ENCODE measurements around the gene ATP1A2. TPM values are rescaled to one million over a fixed set of nuclear protein-coding genes. Genes with fewer than 3 reads are reported as not detected.
A peak's percentile ranks its signal among the peaks of the same experiment; 100 is the strongest.

The ATP1A2 gene
- total RNA-seq, 1 donor from 2014 or later: not detected

- no peak for DNase-seq (ENCODE audit: low read depth)
- TF ChIP-seq CTCF (conservative IDR thresholded peaks at IDR 0.05; ENCODE audit: low read depth, low read length): peak; percentile 96
- H3K4me3 ChIP-seq (ENCODE audit: low read depth, low read length): peak overlapping the region; percentile 4
Observed at GRCh38 chr1:160101037-160101716, 14.4 kb upstream of the ATP1A2 start.

- no peak overlapping the region for H3K4me3 ChIP-seq (ENCODE audit: low read depth, low read length)
- no peak for TF ChIP-seq CTCF (conservative IDR thresholded peaks at IDR 0.05; ENCODE audit: low read depth, low read length)
- no peak for DNase-seq (ENCODE audit: low read depth)
Observed at GRCh38 chr1:160101717-160102522, 13.6 kb upstream of the ATP1A2 start.

- no peak for TF ChIP-seq CTCF (conservative IDR thresholded peaks at IDR 0.05; ENCODE audit: low read depth, low read length)
- no peak overlapping the region for H3K4me3 ChIP-seq (ENCODE audit: low read depth, low read length)
- no peak for DNase-seq (ENCODE audit: low read depth)
Observed at GRCh38 chr1:160103658-160104408, 11.7 kb upstream of the ATP1A2 start.

- DNase-seq (ENCODE audit: low read depth): no peak
- H3K4me3 ChIP-seq (ENCODE audit: low read depth, low read length): no peak overlapping the region
- no peak for TF ChIP-seq CTCF (conservative IDR thresholded peaks at IDR 0.05; ENCODE audit: low read depth, low read length)
Observed at GRCh38 chr1:160104486-160104885, 11.1 kb upstream of the ATP1A2 start.

GRCh38 chr1:160105155-160105554 lies 10.4 kb upstream of the ATP1A2 start:
- H3K4me3 ChIP-seq (ENCODE audit: low read depth, low read length): no peak overlapping the region
- TF ChIP-seq CTCF (conservative IDR thresholded peaks at IDR 0.05; ENCODE audit: low read depth, low read length): no peak
- no peak for DNase-seq (ENCODE audit: low read depth)

GRCh38 chr1:160107512-160107911 lies 8.0 kb upstream of the ATP1A2 start:
- no peak for DNase-seq (ENCODE audit: low read depth)
- no peak for TF ChIP-seq CTCF (conservative IDR thresholded peaks at IDR 0.05; ENCODE audit: low read depth, low read length)
- H3K4me3 ChIP-seq (ENCODE audit: low read depth, low read length): no peak overlapping the region

All from epithelial cell of proximal tubule (primary cell).